PC-3 (cell line): Measurements from ENCODE around the gene RALBP1. TPM values are rescaled to one million over a fixed set of nuclear protein-coding genes. Genes with fewer than 3 reads are reported as not detected.
"Not testable (repeated sequence)": the region's sequence is repeated elsewhere in the genome, so short reads cannot be mapped to it uniquely, and the experiment has no call there.

Experiments used
- ATAC-seq: fragments of 200-7000 bp; cut with Tn5 transposase; 2 replicates; pipeline ENCODE4 v1.9.1; 2020; ENCODE audit warnings: mild to moderate bottlenecking, moderate library complexity
- BruUV-seq: library from RNA; stranded (reverse); fragments of 400-500 nt; replicated peaks from 2 replicates; lab custom pipeline; 2021; lab: Mats Ljungman, UMichigan
- CTCF ChIA-PET: fragments of 300-600 bp; sonication (Branson Sonifier 250); formaldehyde crosslinking; loops from one replicate; lab custom pipeline; 2022; ENCODE audit warnings: antibody characterized with exemption; lab: Charles Lee
- POLR2A ChIA-PET: fragments of 300-600 bp; sonication (Branson Sonifier 250); formaldehyde crosslinking; loops from one replicate; lab custom pipeline; 2022; ENCODE audit warnings: antibody characterized with exemption; ENCODE audit not compliant: unreplicated experiment; lab: Charles Lee
- DNase-seq: peaks from one replicate; pipeline ENCODE4 v3.0.0-alpha.2; 2015
- H2AFZ ChIP-seq: fragments of 300-600 bp; sonication (generic); 2 replicates; pipeline ENCODE4 v1.6.0; 2016; ENCODE audit warnings: antibody characterized with exemption, low read length
- H3F3A ChIP-seq: fragments of 300-600 bp; sonication (generic); one replicate; pipeline ENCODE4 v1.6.0; 2017; ENCODE audit warnings: antibody characterized with exemption, low read length, control low read depth, mild to moderate bottlenecking; ENCODE audit not compliant: unreplicated experiment
- H3K27ac ChIP-seq: fragments of 300-600 bp; sonication (generic); 2 replicates; pipeline ENCODE4 v1.5.1; 2016; ENCODE audit warnings: mild to moderate bottlenecking, low read length
- H3K27me3 ChIP-seq: fragments of 300-600 bp; sonication (generic); 2 replicates; pipeline ENCODE4 v1.6.1; 2016; ENCODE audit warnings: low read length, mixed read lengths
- H3K36me3 ChIP-seq: fragments of 300-600 bp; sonication (generic); 2 replicates; pipeline ENCODE4 v1.6.1; 2016; ENCODE audit warnings: low read depth, mixed run types, low read length, mixed read lengths
- H3K4me1 ChIP-seq: fragments of 300-600 bp; sonication (generic); 2 replicates; pipeline ENCODE4 v1.5.1; 2016; ENCODE audit warnings: low read length; ENCODE audit not compliant: insufficient read depth
- H3K4me2 ChIP-seq: fragments of 300-600 bp; sonication (generic); 2 replicates; pipeline ENCODE4 v1.6.0; 2016; ENCODE audit warnings: low read length
- H3K4me3 ChIP-seq: fragments of 300-600 bp; sonication (generic); 2 replicates; pipeline ENCODE4 v1.5.1; 2016; ENCODE audit warnings: mild to moderate bottlenecking, low read length, mixed read lengths
- H3K79me2 ChIP-seq: fragments of 300-600 bp; sonication (generic); 2 replicates; pipeline ENCODE4 v1.6.1; 2017; ENCODE audit warnings: low read length, mixed read lengths
- H3K9ac ChIP-seq: fragments of 300-600 bp; sonication (generic); 2 replicates; pipeline ENCODE4 v1.6.0; 2016; ENCODE audit warnings: mild to moderate bottlenecking, low read length
- H3K9me2 ChIP-seq: fragments of 300-600 bp; sonication (generic); replicated peaks from 2 replicates; pipeline ENCODE4 v1.6.1; 2016; ENCODE audit warnings: mixed run types, low read length, mixed read lengths
- H3K9me3 ChIP-seq: fragments of 300-600 bp; sonication (generic); 2 replicates; pipeline ENCODE4 v1.6.1; 2016; ENCODE audit warnings: low read length, mixed read lengths
- H4K20me1 ChIP-seq: fragments of 300-600 bp; sonication (generic); 2 replicates; pipeline ENCODE4 v1.6.1; 2016; ENCODE audit warnings: low read length, mixed read lengths
- CTCF ChIP-seq: fragments of 300-600 bp; sonication (generic); conservative IDR thresholded peaks from 2 replicates; pipeline ENCODE4 v1.5.1; 2017; ENCODE audit warnings: antibody characterized with exemption, low read depth, mild to moderate bottlenecking, low read length
- EZH2 ChIP-seq: fragments of 300-600 bp; sonication (generic); IDR thresholded peaks from one replicate; pipeline ENCODE4 v1.6.1; 2017; ENCODE audit warnings: antibody characterized with exemption, mild to moderate bottlenecking, low read length; ENCODE audit not compliant: unreplicated experiment
- EZH2phosphoT487 ChIP-seq: fragments of 300-600 bp; sonication (generic); IDR thresholded peaks from 2 replicates; pipeline ENCODE4 v1.6.1; 2018; ENCODE audit warnings: mild to moderate bottlenecking, antibody characterized with exemption, low read length, borderline replicate concordance
- intact Hi-C: fragments of 100-400 bp; cut with micrococcal nuclease; formaldehyde crosslinking; loops from 2 replicates; pipeline ENCODE4 v1.9.0; 2023
- total RNA-seq: library from RNA; depleted of rRNA; stranded (reverse); fragments of >200 nt; gene quantifications from 2 replicates; pipeline ENCODE4 v1.2.3, GENCODE V29; 2014

Gene RALBP1
- total RNA-seq, 1 experiment from 2014 or later, result 89.8 TPM

GRCh38 chr18:9431296-9431695 is 44.0 kb upstream of the RALBP1 start:
- Histone ChIP-seq H3K27me3 (no peaks in the 10 kb centered on the region), H3K36me3 (no peaks in the 10 kb centered on the region), H3K9me3 (no peaks in the 10 kb centered on the region), H3K4me3 (no peak overlapping the region), H3F3A (no peaks in the 10 kb centered on the region), H3K4me1 (no peaks in the 10 kb centered on the region), H4K20me1 (no peaks in the 10 kb centered on the region), H3K27ac (no peak overlapping the region), H3K79me2 (no peaks in the 10 kb centered on the region), H2AFZ (no peak overlapping the region), H3K4me2 (no peak overlapping the region), H3K9ac (no peak overlapping the region), H3K9me2 (no peaks in the 10 kb centered on the region)
- no TSS peak for BruUV-seq
- intact Hi-C loops, result no loop called here
- POLR2A ChIA-PET, result no interaction called here
- ATAC-seq (no peak), DNase-seq (no peak)
- TF ChIP-seq CTCF, result no peak
- CTCF ChIA-PET, result no interaction called here

- BruUV-seq, DNase-seq, H4K20me1 ChIP-seq, CTCF ChIA-PET, H3K9ac ChIP-seq, H3K79me2 ChIP-seq, H3K9me2 ChIP-seq, H3K27ac ChIP-seq, H2AFZ ChIP-seq, H3K27me3 ChIP-seq, POLR2A ChIA-PET, H3K4me1 ChIP-seq, intact Hi-C loops, H3K4me2 ChIP-seq, H3K4me3 ChIP-seq, H3K9me3 ChIP-seq, ATAC-seq, H3F3A ChIP-seq, H3K36me3 ChIP-seq: not testable (repeated sequence)
Observed at GRCh38 chr18:9433122-9433521, 42.2 kb upstream of the RALBP1 start.

GRCh38 chr18:9433671-9434121 is 41.6 kb upstream of the RALBP1 start:
- no peaks in the 10 kb centered on the region for H3K9me3 ChIP-seq
- intact Hi-C loops, result no loop called here
- no peaks in the 10 kb centered on the region for H3K27me3 ChIP-seq
- no peak overlapping the region for H3K4me3 ChIP-seq
- no peaks in the 10 kb centered on the region for H3K79me2 ChIP-seq
- no peaks in the 10 kb centered on the region for H3F3A ChIP-seq
- H3K4me2 ChIP-seq, result no peak overlapping the region
- BruUV-seq, result no TSS peak
- no peaks in the 10 kb centered on the region for H4K20me1 ChIP-seq
- H3K36me3 ChIP-seq, result no peaks in the 10 kb centered on the region
- CTCF ChIA-PET, result no interaction called here
- H3K9ac ChIP-seq, result no peak overlapping the region
- no peaks in the 10 kb centered on the region for H3K9me2 ChIP-seq
- ATAC-seq (no peak), DNase-seq (no peak)
- no peak overlapping the region for H2AFZ ChIP-seq
- no peaks in the 10 kb centered on the region for H3K4me1 ChIP-seq
- POLR2A ChIA-PET, result interaction anchor here (0.6 kb wide), 1 partner anchor 230 kb away, joined by 7 read pairs; no protein-coding TSS in a partner anchor
- no peak for TF ChIP-seq EZH2
- TF ChIP-seq EZH2phosphoT487, result no peak
- no peak for TF ChIP-seq CTCF
- no peak overlapping the region for H3K27ac ChIP-seq
